GM18498 (cell line): ENCODE measurements around the gene TMEM43.
A peak's percentile ranks its signal among the peaks of the same experiment; 100 is the strongest.
"Not testable (repeated sequence)": the region's sequence is repeated elsewhere in the genome, so short reads cannot be mapped to it uniquely, and the experiment has no call there.

Experiments
- ATAC-seq: cut with Tn5 transposase; IDR thresholded peaks from one replicate; pipeline ENCODE4 v1.9.1; 2021; ENCODE audit warnings: mild to moderate bottlenecking, moderate library complexity; ENCODE audit not compliant: unreplicated experiment

The TMEM43 gene

GRCh38 chr3:14124615-14125192 is at the start of gene TMEM43, which contains the start of gene CHCHD4:
Gene TMEM43, plus strand, starts transcription at chr3:14125052. Its CDS starts 142 bp downstream, at chr3:14125194.
Gene CHCHD4, minus strand, starts transcription at chr3:14124870. Its CDS starts 194 bp downstream, at chr3:14124676.
- peak; percentile 86 for ATAC-seq

GRCh38 chr3:14075233-14075632 is 49.6 kb upstream of the TMEM43 start:
- not testable (repeated sequence) for ATAC-seq

- no peak for ATAC-seq
These were observed 47.5 kb upstream of the TMEM43 start for GRCh38 chr3:14077310-14077709.

- ATAC-seq: no peak
These were observed 42.7 kb upstream of the TMEM43 start for GRCh38 chr3:14082108-14082657.

- not testable (repeated sequence) for ATAC-seq
These were observed 37.4 kb upstream of the TMEM43 start for GRCh38 chr3:14087461-14087860.

GRCh38 chr3:14091959-14092358 is 32.9 kb upstream of the TMEM43 start:
- ATAC-seq: not testable (repeated sequence)

- no peak for ATAC-seq
These were observed 32.4 kb upstream of the TMEM43 start for GRCh38 chr3:14092464-14092863.

- ATAC-seq: no peak
These were observed 31.0 kb upstream of the TMEM43 start for GRCh38 chr3:14093831-14094230.

GRCh38 chr3:14096742-14097141 is 28.1 kb upstream of the TMEM43 start:
- ATAC-seq: no peak

GRCh38 chr3:14097616-14098391 is 27.0 kb upstream of the TMEM43 start:
- no peak for ATAC-seq

- ATAC-seq: not testable (repeated sequence)
These were observed 15.0 kb upstream of the TMEM43 start for GRCh38 chr3:14109821-14110220.

- no peak for ATAC-seq
These were observed 14.2 kb upstream of the TMEM43 start for GRCh38 chr3:14110699-14111098.

- ATAC-seq: no peak
These were observed 10.8 kb upstream of the TMEM43 start for GRCh38 chr3:14113965-14114635.

GRCh38 chr3:14117468-14118399 is 7.1 kb upstream of the TMEM43 start:
- no peak for ATAC-seq

- no peak for ATAC-seq
These were observed 6.2 kb upstream of the TMEM43 start for GRCh38 chr3:14118400-14119381.

GRCh38 chr3:14119651-14120050 is 5.2 kb upstream of the TMEM43 start:
- ATAC-seq: no peak

GRCh38 chr3:14120111-14120920 is 4.5 kb upstream of the TMEM43 start:
- ATAC-seq: no peak

- ATAC-seq: not testable (repeated sequence)
These were observed 3.9 kb upstream of the TMEM43 start for GRCh38 chr3:14120921-14121448.
